ENCODE data around the gene CSRP3.

- TF ChIP-seq CTCF (IDR thresholded peaks at IDR 0.05), result no peak
- no peak for TF ChIP-seq POLR2A (IDR thresholded peaks at IDR 0.05)
Observed at GRCh38 chr11:19237813-19238212, 36.0 kb upstream of the CSRP3 start.

Data from right lobe of liver (tissue), 4 donors.